ENCODE measurements around the gene ZSWIM6. TPM values are rescaled to one million over a fixed set of nuclear protein-coding genes. Genes with fewer than 3 reads are reported as not detected.

ZSWIM6 gene
- total RNA-seq, 1 donor from 2014 or later, result 18.1 TPM

GRCh38 chr5:61370506-61370905, 38.4 kb downstream of the ZSWIM6 start:
- DNase-seq, result no peak
- intact Hi-C loops (cut with DNase I), result no loop called here
- no peaks in the 10 kb centered on the region for H3K9me3 ChIP-seq
- H3K4me1 ChIP-seq, result peaks cover 6% of the 10 kb centered on the region
- TF ChIP-seq CTCF (IDR thresholded peaks at IDR 0.05), result no peak
- ATAC-seq, result no peak
- H3K27ac ChIP-seq, result no peak overlapping the region
- H3K4me3 ChIP-seq, result no peak overlapping the region
- no peaks in the 10 kb centered on the region for H3K36me3 ChIP-seq
- H3K27me3 ChIP-seq (ENCODE audit: low read depth), result no peaks in the 10 kb centered on the region

GRCh38 chr5:61371474-61371873, 39.4 kb downstream of the ZSWIM6 start:
- no peak overlapping the region for H3K27ac ChIP-seq
- intact Hi-C loops (cut with DNase I), result no loop called here
- H3K9me3 ChIP-seq, result no peaks in the 10 kb centered on the region
- no peak overlapping the region for H3K4me3 ChIP-seq
- H3K4me1 ChIP-seq, result peaks cover 6% of the 10 kb centered on the region
- TF ChIP-seq CTCF (IDR thresholded peaks at IDR 0.05), result no peak
- ATAC-seq (peak in 1 of 2 donors; percentile 24), DNase-seq (no peak)
- H3K27me3 ChIP-seq (ENCODE audit: low read depth), result no peaks in the 10 kb centered on the region
- no peaks in the 10 kb centered on the region for H3K36me3 ChIP-seq

DNA sequence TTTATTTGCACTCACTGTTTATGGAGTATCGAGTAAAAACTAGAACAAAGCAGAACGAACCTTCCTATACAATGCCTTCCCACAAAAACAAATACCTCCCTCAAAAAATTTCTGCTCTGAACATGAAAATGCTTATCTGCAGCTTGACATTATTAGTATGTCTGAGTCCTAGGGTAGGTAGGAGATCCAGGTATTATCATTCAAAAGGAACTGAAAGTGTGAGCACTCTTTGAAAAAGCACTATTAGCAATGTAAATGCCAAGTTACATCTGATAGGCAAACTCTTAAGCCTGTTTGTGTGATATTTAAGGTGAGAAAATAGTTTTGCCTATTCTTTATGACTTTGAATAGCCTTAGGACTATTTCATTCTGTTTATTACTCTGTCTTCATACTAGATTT, 47.6 kb downstream of the ZSWIM6 start:
- Histone ChIP-seq H3K27ac (no peak overlapping the region), H3K4me1 (no peaks in the 10 kb centered on the region), H3K9me3 (no peaks in the 10 kb centered on the region), H3K4me3 (no peak overlapping the region), H3K27me3 (ENCODE audit: low read depth) (no peaks in the 10 kb centered on the region), H3K36me3 (no peaks in the 10 kb centered on the region)
- intact Hi-C loops (cut with DNase I), result no loop called here
- TF ChIP-seq CTCF (IDR thresholded peaks at IDR 0.05), result no peak
- ATAC-seq, result no peak
- no peak for DNase-seq

DNA sequence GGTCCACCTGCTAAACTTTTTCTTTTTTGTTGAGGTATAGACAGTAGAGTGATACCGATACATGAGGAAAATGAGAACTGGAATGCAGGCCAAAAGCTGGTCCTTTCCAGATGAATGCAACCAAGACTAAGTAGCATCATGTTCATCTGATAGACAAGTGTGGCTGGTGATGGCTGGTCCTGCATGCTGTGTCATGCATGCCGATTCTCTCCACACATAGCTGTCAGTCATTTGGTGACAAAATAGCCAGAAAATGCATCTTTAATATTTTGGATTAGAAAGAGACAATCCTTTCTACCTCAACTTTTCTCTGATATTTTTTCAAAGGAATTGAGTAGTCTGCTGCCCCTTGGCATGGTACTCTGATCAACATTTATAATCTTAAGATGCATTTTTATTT, 49.9 kb downstream of the ZSWIM6 start:
- Histone ChIP-seq H3K36me3 (no peaks in the 10 kb centered on the region), H3K9me3 (no peaks in the 10 kb centered on the region), H3K4me3 (no peak overlapping the region), H3K27ac (no peak overlapping the region), H3K4me1 (no peaks in the 10 kb centered on the region), H3K27me3 (ENCODE audit: low read depth) (no peaks in the 10 kb centered on the region)
- no peak for DNase-seq
- intact Hi-C loops (cut with DNase I), result no loop called here
- no peak for ATAC-seq
- TF ChIP-seq CTCF (IDR thresholded peaks at IDR 0.05), result no peak

- intact Hi-C loops (cut with DNase I), result no loop called here
- TF ChIP-seq CTCF (IDR thresholded peaks at IDR 0.05), result no peak
- no peak for DNase-seq
- H3K27ac ChIP-seq, result no peak overlapping the region
- no peaks in the 10 kb centered on the region for H3K36me3 ChIP-seq
- no peak overlapping the region for H3K4me3 ChIP-seq
- H3K4me1 ChIP-seq, result no peaks in the 10 kb centered on the region
- no peak for ATAC-seq
- H3K9me3 ChIP-seq, result no peaks in the 10 kb centered on the region
- H3K27me3 ChIP-seq (ENCODE audit: low read depth), result no peaks in the 10 kb centered on the region
Observed at GRCh38 chr5:61385627-61386026, 53.6 kb downstream of the ZSWIM6 start.
